Glutamatergic neuron (in vitro differentiated cells): Measurements from ENCODE around the gene KRT35. TPM values are rescaled to one million over a fixed set of nuclear protein-coding genes. Genes with fewer than 3 reads are reported as not detected.

Experiments used
- DNase-seq: peaks from one replicate; pipeline ENCODE4 v3.0.0; 2022
- H3K27ac Mint-ChIP-seq: one replicate; pipeline ENCODE4 v1.8.0; 2020; ENCODE audit warnings: mild to moderate bottlenecking, mixed read lengths, inconsistent platforms; ENCODE audit not compliant: unreplicated experiment
- H3K27me3 Mint-ChIP-seq: one replicate; pipeline ENCODE4 v1.8.0; 2020; ENCODE audit warnings: mild to moderate bottlenecking, moderate library complexity, mixed read lengths, inconsistent platforms; ENCODE audit not compliant: unreplicated experiment
- H3K36me3 Mint-ChIP-seq: one replicate; pipeline ENCODE4 v1.8.0; 2020; ENCODE audit warnings: mild to moderate bottlenecking, mixed read lengths, inconsistent platforms; ENCODE audit not compliant: unreplicated experiment
- H3K4me1 Mint-ChIP-seq: one replicate; pipeline ENCODE4 v1.8.0; 2020; ENCODE audit warnings: mild to moderate bottlenecking, low read depth, mixed read lengths, inconsistent platforms; ENCODE audit not compliant: unreplicated experiment
- H3K4me3 Mint-ChIP-seq: one replicate; pipeline ENCODE4 v1.8.0; 2020; ENCODE audit warnings: mild to moderate bottlenecking, mixed read lengths, inconsistent platforms; ENCODE audit not compliant: unreplicated experiment
- H3K9me3 Mint-ChIP-seq: one replicate; pipeline ENCODE4 v1.8.0; 2020; ENCODE audit warnings: mild to moderate bottlenecking, moderate library complexity, mixed read lengths, inconsistent platforms; ENCODE audit not compliant: unreplicated experiment
- CTCF ChIP-seq: fragments of 200-600 bp; sonication (generic); IDR thresholded peaks from one replicate; pipeline ENCODE4 v1.5.0; 2021; ENCODE audit not compliant: partially characterized antibody, unreplicated experiment
- total RNA-seq: library from RNA; stranded (reverse); fragmentation: NEBNext Ultra II Directional; extraction: Animal tissue kit (Norgen Biotek cat#: 25700); gene quantifications from one replicate; pipeline ENCODE4 v1.2.1, GENCODE V29; 2021; ENCODE audit not compliant: unreplicated experiment

KRT35 gene
- total RNA-seq, 1 donor from 2014 or later = not detected

- peaks cover 7% of the 10 kb centered on the region for H3K27me3 Mint-ChIP-seq
- DNase-seq = no peak
- H3K36me3 Mint-ChIP-seq = no peaks in the 10 kb centered on the region
- TF ChIP-seq CTCF = no peak
- no peaks in the 10 kb centered on the region for H3K9me3 Mint-ChIP-seq
- peaks cover 4% of the 10 kb centered on the region for H3K4me1 Mint-ChIP-seq
- no peak overlapping the region for H3K4me3 Mint-ChIP-seq
- H3K27ac Mint-ChIP-seq = no peak overlapping the region
Observed at GRCh38 chr17:41492771-41493170, 11.8 kb upstream of the KRT35 start.

- H3K4me1 Mint-ChIP-seq = peaks cover 4% of the 10 kb centered on the region
- TF ChIP-seq CTCF = no peak
- H3K27ac Mint-ChIP-seq = no peak overlapping the region
- peaks cover 7% of the 10 kb centered on the region for H3K27me3 Mint-ChIP-seq
- H3K36me3 Mint-ChIP-seq = no peaks in the 10 kb centered on the region
- no peak for DNase-seq
- H3K9me3 Mint-ChIP-seq = no peaks in the 10 kb centered on the region
- H3K4me3 Mint-ChIP-seq = no peak overlapping the region
Observed at GRCh38 chr17:41492351-41492750, 11.4 kb upstream of the KRT35 start.

DNA sequence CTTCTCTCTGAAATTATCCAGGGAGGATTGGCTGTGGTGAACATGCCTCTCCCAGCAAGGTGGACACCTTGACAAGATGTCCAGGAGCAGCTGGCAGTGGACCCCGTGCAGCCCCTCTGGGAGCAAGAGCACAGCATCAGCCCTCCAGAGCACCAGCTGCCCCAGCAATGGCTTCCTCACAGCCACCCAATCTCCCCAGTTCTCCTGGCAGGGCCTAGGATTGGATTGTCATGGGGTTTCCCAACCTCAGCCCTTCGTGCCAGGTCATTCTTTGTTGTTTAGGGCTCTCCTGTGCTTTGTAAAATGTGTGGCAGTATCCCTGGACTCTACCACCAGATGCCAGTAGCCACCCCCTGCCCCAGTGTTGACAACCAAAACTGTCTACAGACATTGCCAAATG lies 10.5 kb upstream of the KRT35 start:
- TF ChIP-seq CTCF = no peak
- no peak overlapping the region for H3K27ac Mint-ChIP-seq
- H3K9me3 Mint-ChIP-seq = no peaks in the 10 kb centered on the region
- DNase-seq = no peak
- peaks cover 4% of the 10 kb centered on the region for H3K4me1 Mint-ChIP-seq
- H3K4me3 Mint-ChIP-seq = no peak overlapping the region
- H3K27me3 Mint-ChIP-seq = peaks cover 6% of the 10 kb centered on the region
- H3K36me3 Mint-ChIP-seq = no peaks in the 10 kb centered on the region

GRCh38 chr17:41490000-41490990 lies 9.3 kb upstream of the KRT35 start:
- Mint-ChIP-seq H3K9me3 (no peaks in the 10 kb centered on the region), H3K27me3 (peaks cover 8% of the 10 kb centered on the region), H3K4me1 (peaks cover 4% of the 10 kb centered on the region), H3K36me3 (no peaks in the 10 kb centered on the region), H3K27ac (no peak overlapping the region), H3K4me3 (no peak overlapping the region)
- no peak for DNase-seq
- no peak for TF ChIP-seq CTCF

DNA sequence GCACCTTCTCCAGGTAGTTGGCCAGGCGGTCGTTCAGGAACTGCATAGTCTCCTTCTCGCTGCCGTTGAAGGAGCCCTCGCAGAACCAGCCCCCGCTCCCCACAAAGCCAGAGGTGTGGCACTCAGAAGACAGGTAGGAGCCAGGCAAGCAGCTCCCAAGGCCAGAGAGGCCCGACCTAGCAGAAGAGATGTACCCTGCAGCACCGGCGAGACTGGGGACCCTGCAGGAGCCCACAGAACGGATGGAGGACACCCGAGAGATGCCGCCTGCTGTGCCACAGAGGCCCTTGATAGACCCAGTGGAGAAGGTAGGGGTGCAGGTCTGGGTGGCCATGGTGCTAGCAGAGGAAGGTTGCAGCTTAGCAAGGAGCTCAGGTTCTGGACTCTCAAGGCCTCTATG lies 8.6 kb upstream of the KRT35 start, which contains the start of gene KRT36:
Gene KRT36, minus strand, starts transcription at position 380 of the 400 bp plus-strand sequence. Its CDS starts 46 bp downstream, at position 334.
- Mint-ChIP-seq H3K27ac (no peak within 1 kb of the TSS), H3K4me1 (no peaks in the 10 kb centered on the region), H3K9me3 (no peaks in the 10 kb centered on the region), H3K4me3 (no peak within 1 kb of the TSS), H3K36me3 (no peaks in the 10 kb centered on the region), H3K27me3 (peaks cover 3% of the 10 kb centered on the region)
- TF ChIP-seq CTCF = no peak
- no peak for DNase-seq
